C1 segment of cervical spinal cord (tissue), 14 donors: Measurements from ENCODE around the gene DNAJC15.

Experiments
- DNase-seq, 14 donors: peaks; one replicate each; lab custom pipeline; 2025; lab: John Stamatoyannopoulos, UW

DNAJC15 gene

GRCh38 chr13:43154156-43154651 is 130.8 kb downstream of the DNAJC15 start:
- DNase-seq, result no peak

- DNase-seq, result no peak
Observed at GRCh38 chr13:43154839-43155238, 131.5 kb downstream of the DNAJC15 start.

GRCh38 chr13:43156916-43157315 is 133.5 kb downstream of the DNAJC15 start:
- no peak for DNase-seq

GRCh38 chr13:43157796-43158195 is 134.4 kb downstream of the DNAJC15 start:
- DNase-seq, result no peak

GRCh38 chr13:43158516-43158915 is 135.1 kb downstream of the DNAJC15 start:
- DNase-seq, result no peak

GRCh38 chr13:43159026-43159461 is 135.7 kb downstream of the DNAJC15 start:
- DNase-seq, result no peak
